ENCODE results near the gene FOXD4L6.
"Not testable (repeated sequence)": the region's sequence is repeated elsewhere in the genome, so short reads cannot be mapped to it uniquely, and the experiment has no call there.

GRCh38 chr9:41104542-41104941 is 23.9 kb downstream of the FOXD4L6 start:
- TF ChIP-seq CTCF, SREBF2 (IDR thresholded peaks at IDR 0.05): not testable (repeated sequence)

All from A549 (cell line).